Osteoblast (primary cell): ENCODE data around the gene SLC17A9. TPM values are rescaled to one million over a fixed set of nuclear protein-coding genes. Genes with fewer than 3 reads are reported as not detected.
A peak's percentile ranks its signal among the peaks of the same experiment; 100 is the strongest.

ENCODE experiments used
- DNase-seq: peaks from one replicate; pipeline ENCODE4 v3.0.0; 2011; ENCODE audit warnings: low spot score, mixed read lengths; ENCODE audit not compliant: insufficient read length; ENCODE audit errors: missing footprints
- H2AFZ ChIP-seq: 2 replicates; pipeline ENCODE4 v1.6.0; 2011; ENCODE audit warnings: mild to moderate bottlenecking, low read length
- H3K27ac ChIP-seq: 2 replicates; pipeline ENCODE4 v1.5.1; 2011; ENCODE audit warnings: mild to moderate bottlenecking, low read depth, low read length, moderate library complexity
- H3K27me3 ChIP-seq: 2 replicates; pipeline ENCODE4 v1.6.0; 2012; ENCODE audit warnings: mild to moderate bottlenecking, control low read depth, inconsistent platforms, low read length, moderate library complexity; ENCODE audit not compliant: insufficient read depth
- H3K36me3 ChIP-seq: 2 replicates; pipeline ENCODE4 v1.5.1; 2011; ENCODE audit warnings: mild to moderate bottlenecking, low read length, control low read depth, moderate library complexity; ENCODE audit not compliant: insufficient read depth
- H3K4me1 ChIP-seq: 2 replicates; pipeline ENCODE4 v1.5.1; 2011; ENCODE audit warnings: mild to moderate bottlenecking, low read length, control low read depth, moderate library complexity; ENCODE audit not compliant: insufficient read depth
- H3K4me2 ChIP-seq: 2 replicates; pipeline ENCODE4 v1.6.0; 2011; ENCODE audit warnings: mild to moderate bottlenecking, low read length; ENCODE audit not compliant: insufficient read depth
- H3K4me3 ChIP-seq: fragments of 200-600 bp; sonication (generic); 3 replicates; pipeline ENCODE4 v1.5.1; 2012; ENCODE audit warnings: mild to moderate bottlenecking, low read length, inconsistent platforms; ENCODE audit not compliant: insufficient read depth
- H3K79me2 ChIP-seq: 2 replicates; pipeline ENCODE4 v1.6.0; 2012; ENCODE audit warnings: mild to moderate bottlenecking, low read length, control low read depth, inconsistent platforms; ENCODE audit not compliant: insufficient read depth
- H3K9me3 ChIP-seq: 2 replicates; pipeline ENCODE4 v1.5.1; 2011; ENCODE audit warnings: low read depth, low read length, control low read depth
- H4K20me1 ChIP-seq: 2 replicates; pipeline ENCODE4 v1.6.0; 2012; ENCODE audit warnings: mild to moderate bottlenecking, low read length, control low read depth; ENCODE audit not compliant: insufficient read depth
- total RNA-seq: library from RNA; depleted of rRNA; stranded (reverse); fragments of >200 nt; gene quantifications from 2 replicates; pipeline ENCODE4 v1.2.3, GENCODE V29; 2012
- TF ChIP-seq, protein P1 (sequence below): IDR thresholded peaks from 2 replicates; pipeline ENCODE4 v1.5.1; 2011; ENCODE audit warnings: mild to moderate bottlenecking, low read depth, low read length, moderate library complexity; ENCODE audit errors: extremely low read depth

Gene SLC17A9
- total RNA-seq, 1 donor, result 6.5 TPM

DNA sequence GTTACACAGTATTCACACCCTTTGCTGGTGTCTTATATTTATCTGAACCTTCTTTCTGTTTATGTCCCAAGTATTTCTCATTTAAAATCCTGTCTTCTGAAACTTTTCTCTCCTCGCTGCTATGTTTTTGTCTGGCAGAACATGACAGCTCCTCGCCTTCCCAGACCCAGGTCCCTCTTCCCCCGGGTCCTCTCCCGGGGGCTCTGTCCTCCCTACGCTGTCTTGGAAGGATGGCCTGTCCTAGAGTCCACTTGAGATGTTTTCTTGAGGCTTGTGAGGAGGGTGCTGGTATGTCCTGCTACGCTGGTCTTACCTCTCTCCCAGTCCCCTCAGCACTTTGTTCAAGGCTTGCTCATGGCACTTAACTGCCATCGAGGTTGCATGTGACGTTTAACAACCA is 8.3 kb upstream of the SLC17A9 start:
- Histone ChIP-seq H3K79me2 (peaks cover 84% of the 10 kb centered on the region), H3K4me3 (no peak overlapping the region), H4K20me1 (peaks cover 39% of the 10 kb centered on the region), H3K27ac (no peak overlapping the region), H3K36me3 (peaks cover 82% of the 10 kb centered on the region), H3K9me3 (no peaks in the 10 kb centered on the region), H3K27me3 (no peaks in the 10 kb centered on the region), H3K4me1 (peaks cover 8% of the 10 kb centered on the region), H3K4me2 (no peak overlapping the region), H2AFZ (no peak overlapping the region)
- TF ChIP-seq, protein P1, sequence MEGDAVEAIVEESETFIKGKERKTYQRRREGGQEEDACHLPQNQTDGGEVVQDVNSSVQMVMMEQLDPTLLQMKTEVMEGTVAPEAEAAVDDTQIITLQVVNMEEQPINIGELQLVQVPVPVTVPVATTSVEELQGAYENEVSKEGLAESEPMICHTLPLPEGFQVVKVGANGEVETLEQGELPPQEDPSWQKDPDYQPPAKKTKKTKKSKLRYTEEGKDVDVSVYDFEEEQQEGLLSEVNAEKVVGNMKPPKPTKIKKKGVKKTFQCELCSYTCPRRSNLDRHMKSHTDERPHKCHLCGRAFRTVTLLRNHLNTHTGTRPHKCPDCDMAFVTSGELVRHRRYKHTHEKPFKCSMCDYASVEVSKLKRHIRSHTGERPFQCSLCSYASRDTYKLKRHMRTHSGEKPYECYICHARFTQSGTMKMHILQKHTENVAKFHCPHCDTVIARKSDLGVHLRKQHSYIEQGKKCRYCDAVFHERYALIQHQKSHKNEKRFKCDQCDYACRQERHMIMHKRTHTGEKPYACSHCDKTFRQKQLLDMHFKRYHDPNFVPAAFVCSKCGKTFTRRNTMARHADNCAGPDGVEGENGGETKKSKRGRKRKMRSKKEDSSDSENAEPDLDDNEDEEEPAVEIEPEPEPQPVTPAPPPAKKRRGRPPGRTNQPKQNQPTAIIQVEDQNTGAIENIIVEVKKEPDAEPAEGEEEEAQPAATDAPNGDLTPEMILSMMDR, result no peak
- peak; percentile 42 for DNase-seq

DNA sequence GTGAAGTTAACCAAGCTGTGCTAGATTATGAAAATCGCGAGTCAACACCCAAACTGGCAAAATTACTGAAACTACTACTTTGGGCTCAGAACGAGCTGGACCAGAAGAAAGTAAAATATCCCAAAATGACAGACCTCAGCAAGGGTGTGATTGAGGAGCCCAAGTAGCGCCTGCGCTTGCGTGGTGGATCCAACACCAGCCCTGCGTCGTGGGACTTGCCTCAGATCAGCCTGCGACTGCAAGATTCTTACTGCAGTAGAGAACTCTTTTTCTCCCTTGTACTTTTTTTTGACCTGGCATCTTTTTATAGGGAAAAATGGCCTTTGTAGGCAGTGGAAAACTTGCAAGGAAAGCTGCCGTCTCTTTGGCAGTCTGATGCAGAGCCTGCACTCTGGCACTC is 7.8 kb upstream of the SLC17A9 start:
- Histone ChIP-seq H3K9me3 (no peaks in the 10 kb centered on the region), H3K79me2 (peaks cover 81% of the 10 kb centered on the region), H4K20me1 (peaks cover 34% of the 10 kb centered on the region), H3K27ac (no peak overlapping the region), H3K4me3 (no peak overlapping the region), H3K27me3 (no peaks in the 10 kb centered on the region), H3K36me3 (peaks cover 87% of the 10 kb centered on the region), H2AFZ (no peak overlapping the region), H3K4me2 (no peak overlapping the region), H3K4me1 (peaks cover 2% of the 10 kb centered on the region)
- TF ChIP-seq, protein P1, result no peak
- DNase-seq, result no peak

DNA sequence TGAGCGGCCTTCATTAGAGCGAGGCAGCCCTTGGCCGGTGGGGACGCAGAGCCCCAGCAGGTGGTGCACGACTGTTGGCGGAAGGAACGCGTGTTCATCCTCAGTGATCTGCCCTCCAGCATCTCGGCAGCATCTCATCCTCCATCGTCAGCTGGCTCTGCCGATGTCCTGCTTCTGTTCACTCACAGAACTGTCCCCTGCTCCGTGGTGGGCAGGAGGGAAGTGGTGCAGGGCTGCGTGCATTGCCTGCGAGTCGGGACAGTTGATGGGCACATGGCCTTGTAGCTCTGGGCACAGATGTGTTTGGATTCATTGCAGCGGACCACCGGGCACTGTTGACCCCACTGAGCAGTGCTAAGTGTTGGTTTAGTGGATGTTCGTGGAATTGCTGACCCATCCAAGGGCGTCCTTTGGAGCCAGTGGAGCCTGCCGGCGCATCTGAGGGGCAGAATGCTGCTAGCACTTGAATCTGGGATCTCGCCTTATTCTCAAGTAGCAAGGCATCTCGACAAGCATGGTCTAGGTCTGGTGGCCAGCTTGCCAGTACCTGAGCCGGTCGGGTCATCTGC is 6.7 kb upstream of the SLC17A9 start:
- Histone ChIP-seq H3K4me1 (no peaks in the 10 kb centered on the region), H3K36me3 (peaks cover 91% of the 10 kb centered on the region), H3K79me2 (peaks cover 72% of the 10 kb centered on the region), H4K20me1 (peaks cover 29% of the 10 kb centered on the region), H3K9me3 (no peaks in the 10 kb centered on the region), H3K4me2 (no peak overlapping the region), H2AFZ (no peak overlapping the region), H3K4me3 (no peak overlapping the region), H3K27me3 (no peaks in the 10 kb centered on the region), H3K27ac (no peak overlapping the region)
- DNase-seq, result no peak
- TF ChIP-seq, protein P1, result no peak

DNA sequence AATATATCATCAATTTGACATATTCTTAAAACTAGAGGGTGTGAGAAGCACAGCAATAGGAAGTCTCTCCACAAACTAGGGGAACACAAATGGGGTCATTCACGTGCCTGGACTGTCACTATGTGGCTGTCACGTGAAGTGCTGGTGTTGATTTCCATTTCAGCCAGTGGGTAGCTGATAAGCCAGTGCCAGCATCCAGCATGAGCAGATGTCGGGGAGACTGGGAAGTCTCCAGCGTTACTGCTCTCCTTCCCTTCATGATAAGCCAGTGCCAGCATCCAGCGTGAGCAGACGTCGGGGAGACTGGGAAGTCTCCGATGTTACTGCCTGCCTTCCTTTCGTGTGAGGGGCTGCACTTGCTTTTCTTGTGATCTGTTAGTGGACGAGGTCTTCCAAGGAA is 5.6 kb upstream of the SLC17A9 start:
- H3K36me3 ChIP-seq, result peaks cover 80% of the 10 kb centered on the region
- TF ChIP-seq, protein P1, result no peak
- no peak overlapping the region for H3K4me2 ChIP-seq
- no peak overlapping the region for H3K27ac ChIP-seq
- H3K9me3 ChIP-seq, result no peaks in the 10 kb centered on the region
- H3K27me3 ChIP-seq, result no peaks in the 10 kb centered on the region
- peaks cover 19% of the 10 kb centered on the region for H4K20me1 ChIP-seq
- no peak overlapping the region for H3K4me3 ChIP-seq
- peaks cover 61% of the 10 kb centered on the region for H3K79me2 ChIP-seq
- no peak overlapping the region for H2AFZ ChIP-seq
- DNase-seq, result no peak
- no peaks in the 10 kb centered on the region for H3K4me1 ChIP-seq
